GM23338 (cell line): ENCODE data around the gene NDFIP1. TPM values are rescaled to one million over a fixed set of nuclear protein-coding genes. Genes with fewer than 3 reads are reported as not detected.

Source experiments
- ATAC-seq: fragments of 200-7000 bp; cut with Tn5 transposase; 3 replicates; pipeline ENCODE4 v1.9.1; 2020
- DNase-seq: peaks from one replicate; pipeline ENCODE4 v3.0.0-alpha.2; 2015; ENCODE audit warnings: low spot score
- H2AFZ ChIP-seq: fragments of 200-600 bp; sonication (generic); 2 replicates; pipeline ENCODE4 v1.8.0; 2016; ENCODE audit warnings: antibody characterized with exemption, mild to moderate bottlenecking, moderate library complexity
- H3F3A ChIP-seq: fragments of 200-600 bp; sonication (generic); replicated peaks from 2 replicates; pipeline ENCODE4 v1.8.0; 2017; ENCODE audit warnings: antibody characterized with exemption, mixed run types, low read depth
- H3K27ac ChIP-seq: fragments of 200-600 bp; sonication (generic); 2 replicates; pipeline ENCODE4 v1.6.1; 2016; ENCODE audit warnings: low read depth
- H3K27me3 ChIP-seq: fragments of 200-600 bp; sonication (generic); 2 replicates; pipeline ENCODE4 v1.8.0; 2016; ENCODE audit warnings: mild to moderate bottlenecking, mixed run types, moderate library complexity; ENCODE audit not compliant: insufficient read depth
- H3K36me3 ChIP-seq: fragments of 200-600 bp; sonication (generic); 2 replicates; pipeline ENCODE4 v1.8.0; 2016; ENCODE audit warnings: mild to moderate bottlenecking; ENCODE audit not compliant: insufficient read depth
- H3K4me1 ChIP-seq: fragments of 200-600 bp; sonication (generic); 2 replicates; pipeline ENCODE4 v1.8.0; 2016; ENCODE audit warnings: mild to moderate bottlenecking, moderate library complexity; ENCODE audit not compliant: insufficient read depth
- H3K4me2 ChIP-seq: fragments of 200-600 bp; sonication (generic); 2 replicates; pipeline ENCODE4 v1.7.1; 2017; ENCODE audit warnings: mixed run types
- H3K4me3 ChIP-seq: fragments of 200-600 bp; sonication (generic); 2 replicates; pipeline ENCODE4 v1.6.1; 2016; ENCODE audit warnings: mixed run types
- H3K79me2 ChIP-seq: fragments of 200-600 bp; sonication (generic); replicated peaks from 2 replicates; pipeline ENCODE4 v1.8.0; 2017; ENCODE audit warnings: mild to moderate bottlenecking; ENCODE audit not compliant: insufficient read depth
- H3K9me2 ChIP-seq: fragments of 200-600 bp; sonication (generic); 2 replicates; pipeline ENCODE4 v1.8.0; 2017; ENCODE audit not compliant: insufficient read depth
- H4K20me1 ChIP-seq: fragments of 200-600 bp; sonication (generic); replicated peaks from 2 replicates; pipeline ENCODE4 v1.8.0; 2017; ENCODE audit warnings: mild to moderate bottlenecking; ENCODE audit not compliant: insufficient read depth
- H3K27ac Mint-ChIP-seq: 2 replicates; pipeline ENCODE4 v1.8.0; 2020; ENCODE audit warnings: inconsistent platforms, mild to moderate bottlenecking, moderate library complexity, mixed read lengths
- H3K27me3 Mint-ChIP-seq: 3 replicates; pipeline ENCODE4 v1.8.0; 2022; ENCODE audit warnings: low read depth, mild to moderate bottlenecking, moderate library complexity, mixed read lengths, inconsistent platforms; ENCODE audit not compliant: insufficient read depth, poor library complexity
- H3K36me3 Mint-ChIP-seq: 3 replicates; pipeline ENCODE4 v1.8.0; 2021; ENCODE audit warnings: low read depth, mild to moderate bottlenecking, inconsistent platforms, moderate library complexity, mixed read lengths
- H3K4me1 Mint-ChIP-seq: 3 replicates; pipeline ENCODE4 v1.8.0; 2020; ENCODE audit warnings: mild to moderate bottlenecking, inconsistent platforms, mixed read lengths
- H3K4me3 Mint-ChIP-seq: 3 replicates; pipeline ENCODE4 v1.8.0; 2021; ENCODE audit warnings: moderate library complexity, mild to moderate bottlenecking, inconsistent platforms, mixed read lengths
- H3K9me3 Mint-ChIP-seq: 3 replicates; pipeline ENCODE4 v1.8.0; 2020; ENCODE audit warnings: moderate library complexity, mild to moderate bottlenecking, inconsistent platforms, mixed read lengths
- CREB1 ChIP-seq: fragments of 250-450 bp; sonication (Bioruptor Pico); IDR thresholded peaks from 2 replicates; pipeline ENCODE4 v1.5.0; 2020; ENCODE audit warnings: low read depth, mild to moderate bottlenecking, moderate library complexity
- CTCF ChIP-seq, 2 experiments: fragments of 200-600 bp in 1 of 2; sonication (generic) in 1 of 2; conservative IDR thresholded peaks; 2 replicates each; pipeline versions ENCODE4 v1.5.1 to v1.6.1; 2016 to 2017; ENCODE audit warnings: antibody characterized with exemption in 2 of 2, low read depth in 2 of 2, mild to moderate bottlenecking in 2 of 2, moderate library complexity in 1 of 2
- ETS1 ChIP-seq: IDR thresholded peaks from 2 replicates; pipeline ENCODE4 v1.6.1; 2016; ENCODE audit warnings: antibody characterized with exemption
- EZH2 ChIP-seq: fragments of 200-600 bp; sonication (generic); IDR thresholded peaks from one replicate; pipeline ENCODE4 v1.8.0; 2017; ENCODE audit warnings: antibody characterized with exemption, mild to moderate bottlenecking, low read depth; ENCODE audit not compliant: unreplicated experiment
- EZH2phosphoT487 ChIP-seq: fragments of 200-600 bp; sonication (generic); IDR thresholded peaks from one replicate; pipeline ENCODE4 v1.8.1; 2018; ENCODE audit warnings: antibody characterized with exemption; ENCODE audit not compliant: unreplicated experiment
- JUNB ChIP-seq: IDR thresholded peaks from one replicate; pipeline ENCODE4 v1.6.1; 2016; ENCODE audit warnings: antibody characterized with exemption; ENCODE audit not compliant: unreplicated experiment
- NANOG ChIP-seq: IDR thresholded peaks from 2 replicates; pipeline ENCODE4 v1.6.1; 2016; ENCODE audit warnings: antibody characterized with exemption, borderline replicate concordance
- POLR2AphosphoS5 ChIP-seq: IDR thresholded peaks from 2 replicates; pipeline ENCODE4 v1.6.1; 2016; ENCODE audit warnings: antibody characterized with exemption, low read depth
- REST ChIP-seq: IDR thresholded peaks from one replicate; pipeline ENCODE4 v1.6.1; 2018; ENCODE audit warnings: antibody characterized with exemption; ENCODE audit not compliant: unreplicated experiment
- STAT1 ChIP-seq: IDR thresholded peaks from one replicate; pipeline ENCODE4 v1.6.1; 2016; ENCODE audit warnings: antibody characterized with exemption; ENCODE audit not compliant: unreplicated experiment
- ZNF114 ChIP-seq: fragments of 250-450 bp; sonication (Bioruptor Pico); IDR thresholded peaks from 2 replicates; pipeline ENCODE4 v1.5.0; 2020; ENCODE audit warnings: mild to moderate bottlenecking, moderate library complexity
- ZNF331 ChIP-seq: fragments of 250-450 bp; sonication (Bioruptor Pico); IDR thresholded peaks from 2 replicates; pipeline ENCODE4 v1.5.0; 2020; ENCODE audit warnings: low read depth, mild to moderate bottlenecking, moderate library complexity
- polyA plus RNA-seq: library from polyadenylated mRNA; unstranded; fragments of >200 nt; fragmentation: Nextera tagmentation; extraction: Ambion mirVana; gene quantifications from 2 replicates; pipeline ENCODE4 v1.2.1, GENCODE V29; 2016
- total RNA-seq: library from RNA; depleted of rRNA; stranded (reverse); fragments of >200 nt; shearing (Covaris generic); gene quantifications from 2 replicates; pipeline ENCODE4 v1.2.3, GENCODE V29; 2014

NDFIP1 gene
- total and polyA plus RNA-seq, 2 experiments from 2014 or later: 24.3 to 45.0 TPM

GRCh38 chr5:142120247-142120935 is 11.8 kb downstream of the NDFIP1 start:
- no peaks in the 10 kb centered on the region for H3K27me3 ChIP-seq
- Mint-ChIP-seq H3K4me3 (no peak overlapping the region), H3K27me3 (no peaks in the 10 kb centered on the region), H3K9me3 (peaks cover 5% of the 10 kb centered on the region; the same call in 2 of the 3 replicates), H3K4me1 (peaks cover 10% of the 10 kb centered on the region), H3K36me3 (peaks cover 18% of the 10 kb centered on the region; the same call in 2 of the 3 replicates), H3K27ac (peak overlapping the region; percentile 45)
- H3K27ac ChIP-seq: no peak overlapping the region
- no peaks in the 10 kb centered on the region; the same call in 1 of the 2 replicates for H3F3A ChIP-seq
- no peak overlapping the region for H2AFZ ChIP-seq
- H4K20me1 ChIP-seq: peaks cover 8% of the 10 kb centered on the region; the same call in 1 of the 2 replicates
- H3K79me2 ChIP-seq: peaks cover 100% of the 10 kb centered on the region
- H3K4me1 ChIP-seq: peaks cover 9% of the 10 kb centered on the region; the same call in 1 of the 2 replicates
- ATAC-seq: no peak
- H3K4me2 ChIP-seq: no peak overlapping the region
- no peak for DNase-seq
- TF ChIP-seq JUNB (no peak), STAT1 (no peak), NANOG (no peak), REST (no peak), ETS1 (no peak), EZH2phosphoT487 (no peak), ZNF331 (no peak)
- no peaks in the 10 kb centered on the region for H3K36me3 ChIP-seq
- H3K9me2 ChIP-seq: no peaks in the 10 kb centered on the region
- no peak overlapping the region for H3K4me3 ChIP-seq

- H3K4me3 ChIP-seq: no peak overlapping the region
- peaks cover 22% of the 10 kb centered on the region; the same call in 2 of the 3 replicates for H3K36me3 Mint-ChIP-seq
- no peaks in the 10 kb centered on the region; the same call in 1 of the 2 replicates for H3F3A ChIP-seq
- no peaks in the 10 kb centered on the region for H3K36me3 ChIP-seq
- H3K4me1 Mint-ChIP-seq: peaks cover 4% of the 10 kb centered on the region; the same call in 2 of the 3 replicates
- DNase-seq (no peak), ATAC-seq (no peak)
- no peak overlapping the region for H3K27ac ChIP-seq
- H3K4me1 ChIP-seq: no peaks in the 10 kb centered on the region
- H3K27me3 ChIP-seq: no peaks in the 10 kb centered on the region
- no peak overlapping the region for H2AFZ ChIP-seq
- no peak overlapping the region for H3K4me2 ChIP-seq
- H3K27ac Mint-ChIP-seq: no peak overlapping the region
- H3K79me2 ChIP-seq: peaks cover 99% of the 10 kb centered on the region
- H3K27me3 Mint-ChIP-seq: no peaks in the 10 kb centered on the region
- H3K9me2 ChIP-seq: no peaks in the 10 kb centered on the region
- H3K9me3 Mint-ChIP-seq: peaks cover 9% of the 10 kb centered on the region; the same call in 2 of the 3 replicates
- H4K20me1 ChIP-seq: peaks cover 2% of the 10 kb centered on the region; the same call in 1 of the 2 replicates
- H3K4me3 Mint-ChIP-seq: no peak overlapping the region
- no peak for TF ChIP-seq CREB1 (CRISPR knock-in tag)
- no peak for TF ChIP-seq EZH2phosphoT487
- TF ChIP-seq ZNF331: no peak
- no peak for TF ChIP-seq POLR2AphosphoS5
- no peak for TF ChIP-seq REST
- no peak for TF ChIP-seq JUNB
- TF ChIP-seq EZH2: no peak
- TF ChIP-seq STAT1: no peak
- no peak for TF ChIP-seq CTCF (conservative IDR thresholded peaks at IDR 0.05; ENCODE audit: low read depth in 2 of 2)
- TF ChIP-seq NANOG: no peak
- no peak for TF ChIP-seq ZNF114 (CRISPR knock-in tag)
These were observed 13.5 kb downstream of the NDFIP1 start for GRCh38 chr5:142122121-142122520.
